Measurements from ENCODE around the gene NKAIN2.
"Not testable (repeated sequence)": the region's sequence is repeated elsewhere in the genome, so short reads cannot be mapped to it uniquely, and the experiment has no call there.

Gene NKAIN2

GRCh38 chr6:124535299-124535698 lies 731.6 kb downstream of the NKAIN2 start:
- no peak for DNase-seq

GRCh38 chr6:124535746-124536145 lies 732.1 kb downstream of the NKAIN2 start:
- DNase-seq = no peak

GRCh38 chr6:124536157-124536841 lies 732.6 kb downstream of the NKAIN2 start:
- no peak for DNase-seq

GRCh38 chr6:124536842-124537191 lies 733.2 kb downstream of the NKAIN2 start:
- no peak for DNase-seq

GRCh38 chr6:124539096-124539495 lies 735.4 kb downstream of the NKAIN2 start:
- DNase-seq = no peak

- DNase-seq = no peak
These were observed 737.9 kb downstream of the NKAIN2 start for GRCh38 chr6:124541573-124541972.

- no peak for DNase-seq
These were observed 742.9 kb downstream of the NKAIN2 start for GRCh38 chr6:124546601-124547000.

- no peak for DNase-seq
These were observed 748.1 kb downstream of the NKAIN2 start for GRCh38 chr6:124551711-124552233.

GRCh38 chr6:124557873-124558272 lies 754.2 kb downstream of the NKAIN2 start:
- no peak for DNase-seq

- not testable (repeated sequence) for DNase-seq
These were observed 756.4 kb downstream of the NKAIN2 start for GRCh38 chr6:124560078-124560477.

- DNase-seq = no peak
These were observed 757.4 kb downstream of the NKAIN2 start for GRCh38 chr6:124560873-124561567.

- DNase-seq = no peak
These were observed 758.0 kb downstream of the NKAIN2 start for GRCh38 chr6:124561635-124562130.

- not testable (repeated sequence) for DNase-seq
These were observed 760.5 kb downstream of the NKAIN2 start for GRCh38 chr6:124564125-124564524.

- DNase-seq = no peak
These were observed 763.7 kb downstream of the NKAIN2 start for GRCh38 chr6:124567401-124567800.

GRCh38 chr6:124573953-124574352 lies 770.3 kb downstream of the NKAIN2 start:
- DNase-seq = no peak

- no peak for DNase-seq
These were observed 774.1 kb downstream of the NKAIN2 start for GRCh38 chr6:124577734-124578281.

GRCh38 chr6:124590001-124590400 lies 786.3 kb downstream of the NKAIN2 start:
- no peak for DNase-seq

- DNase-seq = no peak
These were observed 796.0 kb downstream of the NKAIN2 start for GRCh38 chr6:124599656-124600055.

- no peak for DNase-seq
These were observed 801.1 kb downstream of the NKAIN2 start for GRCh38 chr6:124604719-124605118.

GRCh38 chr6:124607119-124607627 lies 803.5 kb downstream of the NKAIN2 start:
- DNase-seq = no peak

GRCh38 chr6:124613031-124613430 lies 809.4 kb downstream of the NKAIN2 start:
- DNase-seq = no peak

- no peak for DNase-seq
These were observed 818.7 kb downstream of the NKAIN2 start for GRCh38 chr6:124622351-124622750.

GRCh38 chr6:124633655-124634054 lies 830.0 kb downstream of the NKAIN2 start:
- no peak for DNase-seq

GRCh38 chr6:124640432-124640831 lies 836.8 kb downstream of the NKAIN2 start:
- DNase-seq = no peak

Data from activated gamma-delta T cell (primary cell).